GM21786 (cell line): ENCODE results near the gene C4orf51.
A peak's percentile ranks its signal among the peaks of the same experiment; 100 is the strongest.

Experiments
- ATAC-seq: cut with Tn5 transposase; IDR thresholded peaks from one replicate; pipeline ENCODE4 v1.9.1; 2021; ENCODE audit not compliant: unreplicated experiment

The C4orf51 gene

DNA sequence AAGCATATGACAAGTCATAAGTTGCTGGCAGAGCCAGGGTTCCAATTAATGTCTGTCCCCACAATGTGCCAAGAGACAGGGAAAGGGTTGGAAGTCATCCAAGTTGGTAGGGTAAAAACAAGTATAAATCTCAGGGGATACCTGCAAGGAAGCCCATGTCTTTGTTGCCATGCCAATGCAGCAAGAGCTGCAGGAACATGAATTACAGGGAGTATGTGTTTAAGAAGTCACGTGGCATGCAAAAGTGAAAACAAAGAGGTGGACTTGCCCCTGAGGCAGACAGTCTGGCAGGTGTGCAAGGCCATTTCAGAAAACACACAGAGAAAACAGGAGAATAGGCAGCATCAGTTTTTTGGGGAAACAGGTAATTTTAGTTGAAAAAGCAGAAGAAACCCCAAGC, 29.4 kb downstream of the C4orf51 start:
- ATAC-seq, result peak; percentile 30

DNA sequence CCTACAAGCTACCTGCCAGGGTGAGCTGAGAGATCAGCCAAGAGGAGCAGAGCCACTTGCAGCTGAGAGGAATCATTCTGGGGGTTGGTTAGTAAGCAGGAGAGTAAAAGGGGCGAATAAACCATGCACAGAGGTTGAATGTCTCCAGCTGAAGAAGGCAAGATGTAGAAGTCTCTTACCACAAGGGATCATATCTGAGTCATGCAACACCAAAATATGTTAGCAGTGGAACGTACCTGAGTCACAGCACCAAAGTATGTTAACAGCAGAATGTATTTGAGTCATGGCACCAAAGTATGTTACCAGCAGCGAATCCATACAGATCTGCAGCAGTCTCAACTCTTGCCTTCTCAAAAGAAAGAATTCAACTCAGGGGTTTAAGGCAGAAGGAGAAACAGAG, 29.9 kb downstream of the C4orf51 start:
- ATAC-seq, result peak; percentile 57

DNA sequence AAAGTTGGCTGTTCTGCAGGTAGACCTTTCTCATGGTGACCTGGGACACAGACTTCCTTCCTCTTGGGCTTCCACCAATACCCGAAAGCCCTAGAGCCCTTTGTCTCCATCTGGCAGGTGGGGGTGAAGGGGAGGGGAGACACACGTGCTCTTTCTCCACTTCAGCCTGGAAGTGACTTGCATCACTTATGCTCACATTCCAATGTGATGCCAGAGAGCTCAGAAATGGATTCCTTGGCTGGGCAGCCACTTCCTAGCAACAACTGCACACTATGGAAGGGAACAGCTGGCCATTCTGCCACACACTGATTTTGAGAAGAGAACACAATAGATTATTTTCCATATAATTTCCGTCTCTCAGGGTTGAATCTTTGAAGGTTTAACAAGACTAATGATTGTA, 36.3 kb downstream of the C4orf51 start:
- no peak for ATAC-seq

DNA sequence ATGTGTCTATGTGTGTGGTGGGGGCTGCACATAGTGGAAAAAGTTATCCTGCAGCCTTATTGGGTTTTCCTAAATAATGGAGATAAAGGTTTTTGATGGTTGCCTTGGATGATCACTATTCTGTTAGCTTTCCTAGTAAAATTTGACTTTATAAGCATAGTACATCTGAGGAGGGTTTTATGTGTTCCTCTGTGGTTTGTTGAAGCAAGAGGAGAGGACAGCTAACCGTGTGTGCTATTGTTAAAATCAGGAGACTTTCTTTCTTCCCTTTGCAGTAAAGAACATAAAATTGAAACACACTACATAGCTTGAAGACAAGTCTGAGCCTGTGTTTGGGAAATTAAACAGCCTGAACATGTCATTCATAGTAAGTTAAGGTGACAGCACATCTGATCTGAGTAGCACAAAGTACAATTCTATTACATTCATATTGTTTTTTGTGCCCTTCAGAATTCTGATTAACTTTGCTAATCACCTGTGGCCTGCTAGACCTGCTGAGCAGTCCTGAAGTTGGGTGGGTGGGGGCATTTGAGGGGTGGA, 36.8 kb downstream of the C4orf51 start:
- ATAC-seq, result no peak

DNA sequence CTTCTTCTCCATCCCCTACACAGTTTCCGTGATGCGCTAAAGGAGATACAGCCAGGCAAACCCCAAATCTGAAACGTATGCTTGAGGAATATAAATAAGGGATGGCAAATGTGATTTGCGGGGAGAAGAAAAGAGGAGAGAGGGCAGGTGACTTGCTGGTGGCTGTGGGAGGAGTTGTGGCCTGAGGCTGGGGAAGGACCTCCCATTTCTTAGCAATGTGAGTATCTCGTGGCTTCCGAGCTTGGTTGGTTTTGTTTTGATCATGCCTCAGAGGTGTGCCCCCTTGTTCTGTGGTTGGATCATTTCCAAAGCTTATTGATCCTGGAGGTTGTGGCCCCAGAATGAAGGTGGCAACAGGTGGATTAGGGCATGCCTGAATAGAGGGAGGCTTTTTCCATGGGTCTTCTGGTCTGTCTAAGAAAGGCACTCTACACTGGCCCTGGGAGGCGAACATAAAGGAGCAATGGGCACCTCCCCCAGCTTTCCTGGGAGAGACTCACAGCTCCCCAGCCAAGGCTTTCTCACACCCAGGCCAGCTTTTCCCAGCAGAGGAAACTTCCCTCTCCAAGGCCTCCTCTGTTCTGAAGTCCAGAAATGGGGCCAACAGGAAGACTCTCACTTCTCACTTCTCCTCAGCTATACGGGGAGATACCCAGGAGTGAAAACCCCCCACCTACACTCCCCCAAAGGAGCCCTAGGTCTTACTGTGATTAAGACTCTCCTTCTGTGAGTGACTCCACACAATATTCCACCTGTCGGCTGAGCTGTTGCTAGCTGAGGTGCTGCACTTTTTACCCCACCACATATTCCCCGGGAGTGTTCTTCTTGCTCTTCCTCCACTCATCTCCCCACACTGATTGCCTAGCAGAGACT, 40.0 kb downstream of the C4orf51 start:
- ATAC-seq, result peak; percentile 80

DNA sequence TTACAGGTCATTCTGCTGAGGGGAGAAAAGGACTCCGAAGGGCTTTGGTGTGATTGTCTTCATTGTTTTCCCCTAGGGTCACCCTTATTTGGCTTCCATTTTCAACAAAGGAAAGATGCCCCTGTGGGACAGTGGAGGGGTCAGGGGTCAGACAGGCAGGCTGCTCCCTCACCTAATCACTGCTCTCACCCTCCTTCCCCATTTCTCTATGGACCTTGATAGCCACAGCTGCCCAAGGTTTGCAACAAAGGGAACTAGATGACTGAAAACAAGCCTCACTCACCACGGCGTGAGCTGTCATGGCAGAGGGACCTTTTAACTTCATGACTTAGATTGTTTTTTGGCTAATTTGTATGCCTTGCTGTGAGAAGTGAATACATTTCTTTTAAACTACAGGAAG, 40.7 kb downstream of the C4orf51 start:
- ATAC-seq, result peak; percentile 19

DNA sequence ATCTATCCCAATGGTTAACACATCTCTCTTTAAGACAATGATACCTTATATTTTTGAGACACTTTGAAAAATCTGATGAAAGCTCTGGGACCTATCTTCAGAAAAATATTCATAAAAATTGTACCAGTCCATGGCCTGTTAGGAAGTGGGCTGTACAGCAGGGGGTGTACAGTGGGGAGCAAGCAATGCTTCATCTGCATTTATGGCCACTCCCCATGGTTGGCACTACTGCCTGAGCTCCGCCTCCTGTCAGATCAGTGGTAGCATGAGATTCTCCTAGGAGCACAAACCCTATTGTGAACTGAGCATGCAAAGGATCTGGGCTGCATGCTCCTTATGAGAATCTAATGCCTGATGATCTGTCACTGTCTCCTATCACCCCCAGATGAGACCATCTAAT, 42.6 kb downstream of the C4orf51 start:
- ATAC-seq, result no peak

DNA sequence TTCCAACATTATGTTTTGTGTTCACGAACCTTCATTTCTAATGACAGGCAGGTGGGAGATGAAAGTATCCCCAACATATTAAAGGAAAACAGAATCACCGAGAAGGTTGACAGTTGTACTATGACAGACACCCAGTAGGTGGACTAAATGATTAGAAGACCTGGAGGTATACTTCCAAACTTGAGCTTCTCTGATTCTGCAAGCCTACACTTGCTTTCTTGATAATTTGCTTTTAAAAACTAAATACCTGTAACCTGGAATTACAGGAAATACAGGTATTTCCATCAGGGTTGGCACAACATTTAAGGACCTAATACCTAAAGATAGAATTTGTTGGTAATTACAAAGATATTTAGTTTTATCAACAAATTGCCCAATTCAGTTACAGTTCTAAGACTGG, 43.4 kb downstream of the C4orf51 start:
- ATAC-seq, result no peak

DNA sequence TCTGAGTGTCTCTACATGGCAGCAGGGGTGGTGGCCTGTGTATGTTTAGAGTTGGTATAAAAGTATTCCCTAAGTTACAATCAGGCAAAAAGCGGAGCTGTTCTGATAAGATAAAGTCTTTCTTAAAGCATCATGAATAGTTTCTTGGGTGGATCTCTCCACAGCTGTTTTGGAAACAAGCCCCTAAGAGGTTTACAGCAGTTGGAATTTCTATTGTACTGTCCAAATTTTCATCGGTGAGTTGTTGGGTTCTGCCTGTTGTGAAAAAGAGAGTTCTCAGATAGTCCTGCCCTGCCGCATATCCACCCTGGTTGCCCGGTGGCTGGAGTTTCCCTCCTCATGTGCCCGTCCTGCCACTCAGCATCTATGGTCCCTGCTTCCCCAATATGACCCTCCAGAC, 50.1 kb downstream of the C4orf51 start:
- no peak for ATAC-seq

DNA sequence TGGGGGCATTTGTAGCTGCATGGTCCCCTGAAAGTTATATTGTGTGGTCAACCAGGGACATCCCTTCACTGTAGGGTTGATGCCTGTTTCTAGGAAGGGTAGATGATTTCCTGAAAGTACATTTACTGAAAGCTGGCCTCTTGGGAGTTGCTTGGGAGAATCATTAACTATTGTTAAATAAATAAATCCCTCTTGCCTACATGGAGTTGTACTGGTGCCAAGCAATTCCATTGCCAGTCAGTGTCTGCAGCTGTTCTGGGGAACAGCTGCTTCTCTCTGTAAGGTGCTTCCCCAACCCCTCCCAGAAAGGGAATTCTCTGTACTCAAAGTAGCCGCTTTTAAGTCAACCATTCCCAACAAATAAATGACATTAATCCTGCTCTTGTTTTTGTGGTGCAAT, 51.1 kb downstream of the C4orf51 start:
- no peak for ATAC-seq

DNA sequence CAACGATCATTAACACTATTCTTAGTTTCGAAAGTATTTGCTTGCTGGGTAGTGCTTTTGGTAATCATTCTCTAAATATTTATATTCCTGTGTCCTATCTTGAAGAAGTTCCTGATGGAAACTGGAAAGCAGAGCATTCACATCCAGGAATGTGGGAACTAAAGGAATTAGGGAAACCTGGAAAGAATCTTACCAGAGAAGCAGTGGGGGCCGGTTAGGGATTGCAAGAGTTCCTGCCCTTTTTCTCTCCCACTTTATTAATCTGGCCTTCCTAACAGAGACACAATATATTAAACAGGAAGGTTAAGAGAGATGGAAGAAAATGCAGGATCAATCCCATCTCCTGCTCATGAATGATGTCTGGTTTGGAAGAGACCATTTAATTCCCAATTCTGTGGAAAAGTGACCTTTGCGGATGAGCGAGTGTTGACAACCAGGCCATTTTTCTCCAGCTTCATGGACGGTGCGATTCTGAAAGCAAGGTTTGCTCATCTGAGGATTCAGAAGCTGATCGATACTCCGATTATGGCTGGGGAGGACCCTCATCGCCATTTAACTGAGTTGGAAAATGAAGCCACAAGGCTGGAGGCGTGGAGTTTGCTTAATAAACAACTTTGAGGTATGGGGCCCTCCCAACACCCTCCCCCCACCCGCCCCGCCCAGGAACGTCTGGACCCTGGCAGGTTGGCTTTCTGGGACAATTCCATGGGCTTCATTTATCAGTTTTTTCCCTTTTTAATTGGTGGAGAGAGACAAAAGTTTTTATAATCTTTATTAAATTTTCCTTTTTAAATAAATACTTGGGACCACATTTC, 52.3 kb downstream of the C4orf51 start:
- ATAC-seq, result no peak

DNA sequence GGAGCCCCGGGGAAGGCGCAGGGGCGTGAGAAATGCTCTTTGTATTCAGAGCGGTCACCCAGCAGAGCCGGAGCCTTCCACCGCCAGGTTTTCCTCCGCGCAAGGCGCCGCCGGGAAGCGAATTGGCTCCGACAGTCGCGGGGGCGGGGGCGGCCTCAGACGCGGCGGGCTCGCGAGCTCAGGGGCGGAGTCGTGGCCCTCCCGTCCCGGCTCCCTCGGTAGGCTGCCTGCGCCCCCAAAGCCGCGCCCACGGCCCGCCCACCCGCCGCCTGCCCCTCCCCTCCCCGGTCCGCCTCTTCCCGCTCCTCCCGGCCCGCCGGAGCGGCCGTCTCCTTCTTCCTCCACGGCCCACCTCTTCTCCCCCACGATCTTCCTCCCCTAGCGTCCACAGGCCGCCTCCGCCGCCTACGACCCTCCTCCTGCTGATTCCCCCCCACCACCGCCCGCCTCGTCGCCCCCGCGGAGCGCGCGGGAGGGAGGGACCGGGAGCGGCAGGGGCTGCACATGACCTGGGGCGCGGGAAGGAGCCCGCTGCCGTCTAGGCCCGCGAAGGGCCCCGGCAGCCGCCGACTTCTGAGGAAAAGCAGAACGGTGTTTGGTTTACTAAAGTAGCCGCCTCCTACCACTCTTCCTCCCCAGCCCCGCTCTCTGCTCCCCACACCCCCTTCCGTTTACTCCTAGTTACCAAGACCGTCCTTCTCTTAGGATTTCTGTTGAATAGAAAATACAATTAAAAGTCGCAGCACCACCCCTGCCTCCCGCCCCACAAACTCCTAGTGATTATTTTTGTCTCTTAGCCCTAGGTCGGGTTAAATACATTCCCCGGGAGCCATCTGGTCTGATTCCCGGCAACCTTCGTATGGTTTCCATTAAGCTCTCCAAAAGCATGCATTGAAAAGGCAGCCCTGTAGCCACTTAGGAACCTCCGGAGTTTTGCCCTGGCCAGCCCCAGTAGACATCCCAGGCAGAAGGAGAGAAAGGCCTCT, 53.2 kb downstream of the C4orf51 start:
- peak; percentile 82 for ATAC-seq

DNA sequence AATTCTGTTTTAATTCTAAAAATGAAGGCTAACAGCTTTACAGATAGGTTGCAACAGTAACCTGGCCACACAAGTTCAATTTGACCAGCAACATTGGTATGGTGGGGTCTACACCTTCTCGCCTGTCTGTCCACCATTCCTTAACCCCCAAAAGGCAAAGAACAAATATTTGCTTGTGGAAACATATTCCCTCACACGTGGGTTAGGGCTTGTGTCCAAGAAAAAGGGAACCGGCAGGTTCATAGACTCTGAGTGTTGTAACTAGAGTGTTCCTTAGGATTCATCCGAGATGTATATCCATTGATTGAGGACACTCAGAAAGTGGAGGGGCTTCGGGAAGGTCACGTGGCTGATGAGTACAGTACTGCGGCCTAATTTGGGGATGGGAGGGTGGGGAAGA, 54.1 kb downstream of the C4orf51 start:
- ATAC-seq, result no peak

DNA sequence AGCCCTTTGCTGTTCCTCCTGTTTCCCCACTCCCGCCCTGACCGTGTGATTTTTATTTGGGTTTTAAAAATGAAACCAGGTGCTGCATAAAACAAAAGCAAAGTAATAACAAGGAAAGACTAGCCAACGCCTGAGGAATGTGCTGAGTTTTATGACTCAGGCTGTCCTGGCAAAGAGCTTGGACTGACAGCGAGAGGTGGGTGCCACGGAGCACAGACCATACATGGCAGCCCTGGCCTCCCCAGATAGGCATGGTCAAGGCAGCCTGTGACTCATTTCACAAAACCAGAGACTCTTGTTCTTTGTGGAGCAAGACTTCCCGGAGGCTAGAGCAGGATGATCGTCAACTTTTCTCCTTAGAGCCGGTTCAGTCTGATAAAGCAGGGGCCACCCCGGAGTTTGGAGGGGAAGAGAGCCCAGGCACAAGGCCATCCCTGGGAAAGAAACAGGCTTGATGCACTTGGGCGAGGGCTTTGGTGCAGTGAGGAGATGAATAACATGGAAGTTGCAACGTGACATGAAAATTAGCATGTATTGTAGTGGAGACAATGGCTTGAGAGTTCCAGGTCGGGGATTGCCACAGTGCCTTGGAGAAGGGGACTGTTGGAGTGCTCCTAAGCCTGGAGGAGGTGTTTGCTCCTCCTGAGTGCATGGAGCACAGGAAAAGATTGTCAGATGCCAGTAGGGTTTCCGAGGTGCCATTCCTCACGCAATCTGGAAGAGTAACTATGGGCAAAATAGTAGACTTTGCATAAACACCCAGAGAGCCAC, 54.8 kb downstream of the C4orf51 start:
- no peak for ATAC-seq

DNA sequence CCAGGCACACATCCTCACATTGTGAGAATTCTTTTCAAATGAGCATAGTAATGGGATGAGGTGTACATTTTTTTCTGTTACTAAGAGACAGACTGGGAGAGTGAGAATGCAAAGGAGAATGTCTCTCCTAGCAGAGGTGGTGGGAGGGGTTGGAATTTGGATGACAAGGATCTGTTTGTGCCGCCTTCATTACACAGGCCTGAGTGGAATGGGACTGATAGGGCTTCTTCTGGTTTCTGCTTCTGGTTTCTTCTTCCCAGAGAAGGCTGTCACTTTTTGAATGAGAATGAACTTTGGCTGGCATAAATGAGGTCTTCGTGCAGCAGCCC, 55.4 kb downstream of the C4orf51 start:
- no peak for ATAC-seq

DNA sequence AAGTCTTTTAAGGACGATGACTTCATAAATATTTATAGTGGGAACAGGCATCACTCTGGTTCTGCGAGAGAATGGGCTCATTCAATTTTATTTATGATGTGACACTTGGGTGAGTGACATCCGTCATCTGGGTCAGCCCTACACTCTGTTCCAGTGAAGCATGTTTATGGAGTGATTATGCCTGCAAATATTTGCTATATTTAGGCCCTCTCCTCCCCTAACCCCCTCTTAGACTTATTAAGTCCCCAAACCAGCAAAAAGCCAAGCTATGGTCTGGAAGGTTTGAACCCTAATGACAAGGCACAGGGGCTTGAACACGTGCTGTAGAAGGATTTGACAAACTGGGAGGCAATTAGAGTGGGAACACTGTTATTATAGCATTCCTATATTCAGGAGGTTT, 55.9 kb downstream of the C4orf51 start:
- ATAC-seq, result no peak

DNA sequence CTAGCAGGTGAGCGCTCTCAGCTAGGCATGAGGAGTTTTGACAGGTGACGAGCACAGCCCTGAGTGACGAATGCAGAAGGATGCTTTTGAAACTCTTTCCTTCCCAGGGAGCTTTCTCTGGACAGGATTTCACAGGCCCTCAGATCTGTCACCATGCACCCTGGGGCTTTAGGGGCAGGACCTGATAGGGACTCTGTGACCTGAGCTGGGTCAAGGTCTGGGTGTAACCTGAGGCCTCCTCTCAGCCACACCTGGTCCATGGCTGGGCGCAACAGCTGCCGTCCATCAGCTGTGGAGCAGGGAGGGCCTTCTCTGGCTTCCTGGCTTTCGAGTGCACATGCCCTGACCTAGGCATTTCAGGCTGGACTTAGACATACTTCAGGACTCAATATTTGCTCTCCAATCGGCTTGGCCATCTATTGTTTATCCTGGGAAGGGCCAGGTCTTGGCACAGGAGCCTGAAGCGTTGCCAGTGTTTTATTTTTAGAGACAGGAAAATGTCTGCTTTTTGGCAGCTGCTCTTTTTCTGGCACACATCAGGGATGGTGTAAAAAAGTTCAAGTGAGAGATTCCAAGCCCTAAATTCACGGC, 56.4 kb downstream of the C4orf51 start:
- no peak for ATAC-seq

DNA sequence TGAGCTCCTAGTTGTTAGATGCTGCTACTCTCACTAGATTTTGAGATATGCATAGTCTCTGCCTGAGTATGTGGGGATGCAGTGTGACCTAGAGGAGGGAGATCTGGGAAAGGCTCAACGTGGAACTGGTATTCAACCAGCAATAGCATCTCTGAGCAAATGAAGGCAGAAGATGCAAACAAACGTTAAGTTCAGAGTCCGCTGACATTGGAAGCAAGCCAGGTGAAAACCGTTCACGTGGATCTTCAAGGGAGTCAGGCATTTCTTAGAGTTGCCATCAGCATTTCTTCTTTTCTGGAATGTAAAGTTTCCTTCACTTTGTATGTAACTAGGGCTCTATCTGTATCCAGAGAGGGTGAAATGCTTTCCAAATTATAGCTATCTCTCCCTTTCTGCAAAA, 59.9 kb downstream of the C4orf51 start:
- no peak for ATAC-seq

DNA sequence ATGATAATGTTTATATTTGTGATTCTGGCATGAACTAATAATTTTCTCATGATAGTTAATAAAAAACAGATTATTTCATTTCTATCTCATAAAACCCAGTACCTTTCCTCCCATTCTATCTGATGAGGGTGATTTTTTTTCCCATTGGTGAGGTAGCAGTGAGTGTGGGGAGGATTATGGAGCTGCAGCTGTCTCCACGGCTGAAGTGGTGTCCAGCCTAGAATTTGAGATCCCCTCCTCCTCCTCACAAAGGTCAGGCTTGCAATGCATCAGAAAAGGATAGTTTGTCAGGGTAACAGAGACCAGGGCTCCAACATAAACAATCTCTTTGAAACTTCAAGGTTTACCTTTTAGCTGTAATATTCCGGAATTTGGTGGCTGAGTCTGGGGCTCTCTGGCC, 60.9 kb downstream of the C4orf51 start:
- no peak for ATAC-seq

DNA sequence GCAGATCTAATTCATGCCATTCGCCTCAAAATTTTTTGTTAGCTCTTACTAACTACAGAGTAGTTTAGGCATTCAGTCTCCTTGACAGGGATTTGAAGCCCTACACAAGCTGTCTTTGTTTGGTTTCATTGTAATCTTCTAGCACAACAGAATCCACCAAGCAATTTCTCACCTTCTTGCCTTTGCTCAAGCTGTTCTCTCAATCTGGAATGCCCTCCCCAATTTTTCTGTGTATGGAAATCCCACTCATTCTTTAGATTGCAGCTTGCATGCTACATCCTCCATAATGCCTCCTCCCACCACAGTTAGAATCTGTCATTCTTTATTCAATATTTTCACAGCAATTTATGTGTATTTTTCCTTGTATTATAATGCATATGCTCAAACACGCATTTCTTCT, 63.7 kb downstream of the C4orf51 start:
- ATAC-seq, result no peak
